Thyroid gland (tissue), 4 donors: ENCODE results near the gene CEACAM4. TPM values are rescaled to one million over a fixed set of nuclear protein-coding genes. Genes with fewer than 3 reads are reported as not detected.

Experiments used
- DNase-seq, 2 donors: peaks; one replicate each; pipeline ENCODE4 v3.0.0-alpha.2; 2019
- H3K27ac ChIP-seq, 3 donors: fragments of 200-600 bp; sonication (generic); 1 replicate in 2 of 3; 2 replicates in 1 of 3; pipeline ENCODE4 v1.5.1; 2016 to 2019; ENCODE audit warnings: mild to moderate bottlenecking in 1 of 3, moderate library complexity in 1 of 3
- H3K27me3 ChIP-seq: fragments of 200-600 bp; sonication (generic); one replicate; pipeline ENCODE4 v1.5.1; 2019
- H3K36me3 ChIP-seq, 2 donors: fragments of 200-600 bp; sonication (generic); one replicate each; pipeline ENCODE4 v1.5.1; 2016 to 2019
- H3K4me1 ChIP-seq, 2 donors: fragments of 200-600 bp; sonication (generic); one replicate each; pipeline ENCODE4 v1.5.1; 2017 to 2019
- H3K4me3 ChIP-seq, 3 donors: fragments of 200-600 bp; sonication (generic); replicated peaks in 1 of 3; 1 replicate in 2 of 3; 2 replicates in 1 of 3; pipeline ENCODE4 v1.5.1; 2016; ENCODE audit warnings: mild to moderate bottlenecking in 1 of 3
- H3K9me3 ChIP-seq: fragments of 200-600 bp; sonication (generic); one replicate; pipeline ENCODE4 v1.5.1; 2017
- POLR2A ChIP-seq, 2 donors: fragments of 450-650 bp; IDR thresholded peaks; one replicate each; pipeline ENCODE4 v1.6.1; 2017; ENCODE audit warnings: antibody characterized with exemption in 2 of 2, mild to moderate bottlenecking in 2 of 2, moderate library complexity in 1 of 2
- WGBS, 2 donors: methylation state at CpG; one replicate each; pipeline ENCODE4 v1.1.5; 2017; 5-methylcytosine and 5-hydroxymethylcytosine counted together
- intact Hi-C: fragments of 100-400 bp; cut with DNase I; formaldehyde crosslinking; loops from one replicate; pipeline ENCODE4 v1.15.1; 2023
- total RNA-seq, 4 donors: library from RNA; depleted of rRNA; stranded (reverse); fragments of >200 nt; gene quantifications; one replicate each; pipeline ENCODE4 v1.2.3, GENCODE V29; 2016
- TF ChIP-seq, protein P1 (sequence below), 6 experiments: fragments of 200-600 bp in 3 of 6; fragments of 450-650 bp in 3 of 6; sonication (generic) in 3 of 6; IDR thresholded peaks; one replicate each; pipeline ENCODE4 v1.5.1; 2016 to 2019; ENCODE audit warnings: antibody characterized with exemption in 6 of 6, mild to moderate bottlenecking in 2 of 6, inconsistent platforms in 1 of 6, moderate library complexity in 1 of 6

Gene CEACAM4
- total RNA-seq, 4 donors from 2014 or later, result 0.73 to 3.5 TPM; not detected in 2

DNA sequence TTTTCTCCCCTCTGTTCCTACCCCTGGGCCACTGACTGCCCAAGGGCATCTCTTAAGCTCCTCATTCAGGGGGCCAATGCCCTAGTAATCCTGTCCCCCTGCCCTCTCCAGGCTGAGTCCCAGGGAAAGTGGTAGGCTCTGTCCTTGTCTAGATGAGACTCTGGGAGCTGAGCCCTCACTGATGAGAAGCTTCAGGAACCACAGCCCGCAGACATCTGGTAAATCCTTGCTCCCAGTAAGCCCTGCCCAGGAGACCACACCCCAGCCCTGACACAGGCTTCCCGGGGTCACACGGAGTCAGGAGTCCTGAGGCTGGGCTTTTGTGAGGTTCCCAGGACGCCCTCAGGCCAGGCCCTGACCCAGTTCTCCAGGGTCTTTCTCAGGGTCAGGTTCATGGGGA, 1.9 kb downstream of the CEACAM4 start:
- no peaks in the 10 kb centered on the region for H3K36me3 ChIP-seq
- H3K27ac ChIP-seq, result no peak overlapping the region
- TF ChIP-seq POLR2A (IDR thresholded peaks at IDR 0.05), result no peak
- TF ChIP-seq, protein P1, sequence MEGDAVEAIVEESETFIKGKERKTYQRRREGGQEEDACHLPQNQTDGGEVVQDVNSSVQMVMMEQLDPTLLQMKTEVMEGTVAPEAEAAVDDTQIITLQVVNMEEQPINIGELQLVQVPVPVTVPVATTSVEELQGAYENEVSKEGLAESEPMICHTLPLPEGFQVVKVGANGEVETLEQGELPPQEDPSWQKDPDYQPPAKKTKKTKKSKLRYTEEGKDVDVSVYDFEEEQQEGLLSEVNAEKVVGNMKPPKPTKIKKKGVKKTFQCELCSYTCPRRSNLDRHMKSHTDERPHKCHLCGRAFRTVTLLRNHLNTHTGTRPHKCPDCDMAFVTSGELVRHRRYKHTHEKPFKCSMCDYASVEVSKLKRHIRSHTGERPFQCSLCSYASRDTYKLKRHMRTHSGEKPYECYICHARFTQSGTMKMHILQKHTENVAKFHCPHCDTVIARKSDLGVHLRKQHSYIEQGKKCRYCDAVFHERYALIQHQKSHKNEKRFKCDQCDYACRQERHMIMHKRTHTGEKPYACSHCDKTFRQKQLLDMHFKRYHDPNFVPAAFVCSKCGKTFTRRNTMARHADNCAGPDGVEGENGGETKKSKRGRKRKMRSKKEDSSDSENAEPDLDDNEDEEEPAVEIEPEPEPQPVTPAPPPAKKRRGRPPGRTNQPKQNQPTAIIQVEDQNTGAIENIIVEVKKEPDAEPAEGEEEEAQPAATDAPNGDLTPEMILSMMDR (IDR thresholded peaks at IDR 0.05), result no peak
- no peaks in the 10 kb centered on the region for H3K27me3 ChIP-seq
- no peak for DNase-seq
- H3K4me1 ChIP-seq, result no peaks in the 10 kb centered on the region
- intact Hi-C loops, result no loop called here
- no peaks in the 10 kb centered on the region for H3K9me3 ChIP-seq
- WGBS, 2 donors, result 70 to 71% methylated on average over 1 to 2 of the region's 4 CpGs
- H3K4me3 ChIP-seq, result no peak overlapping the region

DNA sequence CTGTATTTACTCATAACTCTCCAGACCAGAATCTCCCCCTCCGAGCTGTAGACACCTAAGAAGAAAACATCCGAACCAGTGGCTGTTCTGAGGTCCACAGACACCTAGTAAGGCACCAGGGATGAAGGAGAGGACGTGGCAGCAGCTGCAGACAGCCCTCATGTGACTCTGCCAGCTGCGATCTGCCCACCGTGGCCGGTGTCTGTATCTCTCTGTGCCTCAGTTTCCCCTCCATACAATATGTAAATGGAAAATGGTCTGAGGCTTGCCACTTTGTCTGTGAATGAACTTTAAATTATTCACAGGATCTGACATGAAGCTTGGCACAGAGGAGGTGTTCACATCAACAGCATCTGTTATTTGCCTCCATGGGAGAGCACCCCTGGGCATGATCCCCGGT, 2.4 kb downstream of the CEACAM4 start:
- TF ChIP-seq POLR2A (IDR thresholded peaks at IDR 0.05), result no peak
- TF ChIP-seq, protein P1 (IDR thresholded peaks at IDR 0.05), result no peak
- 69 to 75% methylated on average over 6 to 7 of the region's 7 CpGs for WGBS, 2 donors
- intact Hi-C loops, result no loop called here
- DNase-seq, result no peak
- H3K27ac ChIP-seq, result no peak overlapping the region
- no peaks in the 10 kb centered on the region for H3K9me3 ChIP-seq
- H3K4me3 ChIP-seq, result no peak overlapping the region
- no peaks in the 10 kb centered on the region for H3K27me3 ChIP-seq
- H3K36me3 ChIP-seq, result no peaks in the 10 kb centered on the region
- H3K4me1 ChIP-seq, result no peaks in the 10 kb centered on the region

DNA sequence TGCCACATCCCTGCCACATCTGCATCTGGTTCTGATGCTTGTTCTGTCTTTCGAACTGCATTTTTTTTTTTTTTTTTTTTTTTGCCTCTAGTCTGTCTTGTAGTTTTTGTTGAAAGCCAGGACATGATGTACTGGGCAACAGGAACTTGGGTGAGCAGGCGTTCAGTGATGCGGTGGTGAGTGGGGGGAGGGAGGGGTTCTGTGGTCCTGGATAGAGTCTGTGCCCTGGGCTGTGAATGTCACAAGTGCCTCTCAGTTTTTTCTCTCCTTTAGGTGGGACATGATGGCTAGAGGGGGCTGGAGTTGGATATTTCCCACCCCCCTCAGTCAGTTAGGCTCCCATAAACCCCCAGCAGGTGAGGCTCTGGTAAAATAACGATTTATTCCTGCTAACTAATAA, 3.5 kb downstream of the CEACAM4 start:
- Histone ChIP-seq H3K27ac (no peak overlapping the region), H3K9me3 (no peaks in the 10 kb centered on the region), H3K4me1 (no peaks in the 10 kb centered on the region), H3K36me3 (no peaks in the 10 kb centered on the region), H3K27me3 (no peaks in the 10 kb centered on the region), H3K4me3 (no peak overlapping the region)
- TF ChIP-seq, protein P1 (IDR thresholded peaks at IDR 0.05), result no peak
- TF ChIP-seq POLR2A (IDR thresholded peaks at IDR 0.05), result no peak
- intact Hi-C loops, result no loop called here
- DNase-seq, result no peak
- 54 to 61% methylated on average over 4 of the region's 4 CpGs for WGBS, 2 donors

DNA sequence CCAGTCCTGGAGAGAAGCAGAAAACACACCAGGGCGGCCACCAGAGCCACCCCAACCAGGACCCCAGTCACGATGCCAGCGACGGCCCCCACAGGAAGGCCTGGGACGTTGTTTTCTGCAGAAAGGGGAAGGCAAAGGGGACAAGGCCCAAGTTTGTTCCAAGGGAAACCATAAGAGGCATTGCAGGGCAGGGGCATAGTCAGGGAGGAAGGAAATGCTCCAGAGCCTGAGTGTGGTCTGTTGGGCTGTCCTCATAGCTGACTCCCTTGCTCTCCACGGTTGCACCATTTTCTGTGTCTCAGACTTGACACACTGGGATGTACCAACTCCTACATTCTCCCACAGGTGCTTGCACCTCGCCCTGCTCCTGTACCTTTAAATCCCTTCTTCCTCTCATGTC, 5.2 kb downstream of the CEACAM4 start:
- H3K27me3 ChIP-seq, result no peaks in the 10 kb centered on the region
- no peak for DNase-seq
- H3K27ac ChIP-seq, result no peak overlapping the region

DNA sequence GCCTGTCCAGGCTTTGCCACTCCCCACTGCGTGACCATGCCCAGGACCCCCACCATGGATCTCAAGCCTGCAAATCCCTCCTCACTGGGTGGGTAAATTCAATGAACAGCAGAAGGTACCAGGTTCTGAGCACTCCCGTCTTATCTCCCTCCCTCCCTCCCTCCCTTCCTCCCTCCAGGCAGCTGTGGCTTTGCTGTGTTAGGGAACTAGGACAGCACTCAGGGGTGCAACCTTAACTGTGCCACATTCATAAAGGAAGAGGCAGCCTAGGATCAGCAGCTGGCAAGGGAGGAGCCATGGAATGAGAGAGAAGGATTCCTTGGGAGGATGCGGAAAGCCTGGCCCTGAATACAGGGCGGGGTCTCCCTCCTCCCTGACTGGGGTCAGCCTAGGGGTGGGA, 5.6 kb downstream of the CEACAM4 start:
- Histone ChIP-seq H3K36me3 (no peaks in the 10 kb centered on the region), H3K9me3 (no peaks in the 10 kb centered on the region), H3K27me3 (no peaks in the 10 kb centered on the region), H3K4me1 (no peaks in the 10 kb centered on the region), H3K4me3 (no peak overlapping the region), H3K27ac (no peak overlapping the region)
- WGBS, 2 donors, result 51 to 66% methylated on average over 4 of the region's 4 CpGs
- DNase-seq, result no peak
- intact Hi-C loops, result no loop called here
- TF ChIP-seq POLR2A (IDR thresholded peaks at IDR 0.05), result no peak
- TF ChIP-seq, protein P1 (IDR thresholded peaks at IDR 0.05), result no peak

More for the DNA sequence above, 5.2 kb downstream of the CEACAM4 start:
- Histone ChIP-seq H3K4me3 (no peak overlapping the region), H3K9me3 (no peaks in the 10 kb centered on the region), H3K36me3 (no peaks in the 10 kb centered on the region), H3K4me1 (no peaks in the 10 kb centered on the region)
- no peak for TF ChIP-seq POLR2A (IDR thresholded peaks at IDR 0.05)
- TF ChIP-seq, protein P1 (IDR thresholded peaks at IDR 0.05), result no peak
- WGBS, 2 donors, result 53 to 58% methylated on average over 7 of the region's 7 CpGs
- intact Hi-C loops, result no loop called here
